NCI-H226 (cell line): ENCODE measurements around the gene TRIM49B.
"Not testable (repeated sequence)": the region's sequence is repeated elsewhere in the genome, so short reads cannot be mapped to it uniquely, and the experiment has no call there.

ENCODE experiments used
- DNase-seq: peaks from one replicate; pipeline ENCODE4 v3.0.0-alpha.2; 2015

The TRIM49B gene

GRCh38 chr11:49028523-49028922, at the start of gene TRIM49B:
TRIM49B (plus strand) TSS chr11:49028823; CDS start chr11:49031600, 2,777 bp downstream.
- DNase-seq, result not testable (repeated sequence)

GRCh38 chr11:48983785-48984184, 44.8 kb upstream of the TRIM49B start, which contains the start of gene TRIM51G:
TRIM51G (minus strand) TSS chr11:48983885; CDS start chr11:48981695, 2,190 bp downstream.
- not testable (repeated sequence) for DNase-seq

DNA sequence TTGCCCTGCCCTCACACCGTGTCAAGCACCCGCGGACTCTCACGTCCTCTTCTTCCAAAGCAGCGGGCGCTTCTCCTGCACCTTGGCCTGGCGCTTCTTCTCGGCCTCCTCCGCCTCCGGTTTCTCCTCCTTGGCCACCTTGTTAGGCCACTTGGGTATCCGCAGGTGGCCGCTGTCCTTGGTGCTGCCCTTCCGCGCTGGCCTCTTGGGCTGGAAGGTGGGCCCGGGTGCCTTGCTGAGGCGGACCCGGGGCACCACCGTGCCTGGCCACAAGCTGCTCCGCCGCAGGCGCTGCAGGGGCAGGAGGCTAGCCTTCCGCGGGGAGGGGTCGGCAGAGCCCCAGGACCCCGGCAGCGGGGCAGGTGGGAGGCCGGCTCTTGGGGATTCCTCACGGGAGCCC, 19.6 kb downstream of the TRIM49B start:
- DNase-seq, result not testable (repeated sequence)

DNA sequence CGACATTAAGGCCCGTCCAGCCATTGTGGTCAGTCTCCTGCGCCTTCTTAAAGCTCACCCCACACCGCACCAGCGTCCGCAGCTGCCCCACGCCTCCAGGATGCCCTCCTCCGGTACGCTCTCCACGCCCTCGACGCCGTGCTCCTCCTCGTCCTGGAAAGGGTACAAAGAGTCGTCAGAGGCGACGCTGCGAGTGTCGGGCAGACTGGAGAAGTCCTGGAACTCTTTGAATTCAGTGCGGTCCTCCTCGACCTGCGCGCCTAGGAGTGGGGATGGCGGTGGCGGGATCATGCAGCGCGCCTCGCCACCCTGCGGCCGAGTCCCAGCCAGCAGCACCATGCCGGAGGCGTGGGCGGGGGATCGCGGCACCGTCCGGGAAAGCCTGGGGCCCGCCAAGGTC, 21.2 kb downstream of the TRIM49B start:
- not testable (repeated sequence) for DNase-seq

DNA sequence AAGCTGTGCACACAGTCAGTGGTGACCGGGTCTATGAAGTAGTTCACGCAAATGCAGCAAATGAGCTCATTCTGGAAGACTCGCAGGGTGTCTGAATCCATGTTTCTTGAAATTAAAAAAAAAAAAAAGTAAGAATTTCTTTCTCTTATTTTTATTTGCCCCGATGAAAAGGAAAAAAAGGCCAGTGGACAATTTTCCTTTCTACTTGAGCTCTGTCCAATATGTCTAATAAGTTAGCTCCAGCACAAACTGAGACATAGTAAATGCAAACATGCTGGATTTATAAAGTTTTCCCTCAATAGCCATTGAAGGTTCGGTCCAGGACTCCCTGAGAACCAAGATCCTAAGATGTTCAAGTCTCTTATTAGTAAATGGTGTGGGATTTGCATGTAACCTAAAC, 30.4 kb downstream of the TRIM49B start, which contains the start of gene TRIM64C:
TSS of gene TRIM64C (minus strand) at position 101 of the 400 bp plus-strand sequence. CDS start at position 101, 0 bp downstream.
- not testable (repeated sequence) for DNase-seq

DNA sequence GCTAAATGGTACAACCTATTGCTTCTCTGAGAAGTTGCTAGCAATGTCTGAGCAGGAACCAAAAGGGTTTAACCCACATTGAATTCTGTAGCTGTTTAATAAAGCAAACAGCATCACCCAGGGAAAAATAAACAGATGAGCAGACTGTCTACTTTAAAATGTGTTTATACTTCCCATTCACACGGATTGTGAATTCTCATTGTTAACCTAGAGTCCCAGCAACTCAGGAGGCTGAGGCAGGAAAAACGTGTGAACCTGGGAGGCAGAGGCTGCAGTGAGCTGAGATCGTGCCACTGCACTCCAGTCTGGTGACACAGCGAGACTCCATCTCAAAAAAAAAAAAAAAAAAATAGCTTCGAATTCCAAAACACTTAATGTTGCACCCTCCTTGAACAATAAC, 41.3 kb downstream of the TRIM49B start:
- not testable (repeated sequence) for DNase-seq
